ENCODE measurements around the gene TOMM20. TPM values are rescaled to one million over a fixed set of nuclear protein-coding genes. Genes with fewer than 3 reads are reported as not detected.
A peak's percentile ranks its signal among the peaks of the same experiment; 100 is the strongest.

The TOMM20 gene
- total and polyA plus RNA-seq, 2 donors (not counting 1 experiment from before 2014, with no cell fraction given) = 85.5 to 111 TPM

GRCh38 chr1:235130766-235131270, 2.2 kb upstream of the TOMM20 start:
- Histone ChIP-seq H3K9ac (ENCODE audit: insufficient read depth, low read length) (no peak overlapping the region), H3K4me3 (replicated peaks in 1 of 4; ENCODE audit: control extremely low read depth in 1 of 4, insufficient read depth in 1 of 4, low read depth in 3 of 4, low read length in 4 of 4) (no peak overlapping the region), H3K79me2 (ENCODE audit: control insufficient read depth, insufficient read depth, low read length) (peaks cover 28% of the 10 kb centered on the region), H3K9me3 (ENCODE audit: control insufficient read depth, insufficient read depth, low read depth, low read length) (no peaks in the 10 kb centered on the region), H3K36me3 (ENCODE audit: control insufficient read depth, insufficient read depth, low read length) (peaks cover 12% of the 10 kb centered on the region), H2AFZ (ENCODE audit: low read length) (no peak overlapping the region), H3K27ac (ENCODE audit: insufficient read depth, low read length) (no peak overlapping the region), H4K20me1 (ENCODE audit: control insufficient read depth, extremely low read depth, insufficient read depth, low read length) (peaks cover 1% of the 10 kb centered on the region), H3K27me3 (ENCODE audit: control insufficient read depth, insufficient read depth, low read length) (no peaks in the 10 kb centered on the region), H3K4me1 (ENCODE audit: control insufficient read depth, extremely low read depth, insufficient read depth, low read length) (no peaks in the 10 kb centered on the region), H3K4me2 (ENCODE audit: extremely low read depth, insufficient read depth, low read length) (no peak overlapping the region)
- TF ChIP-seq CTCF (conservative IDR thresholded peaks at IDR 0.05 in 1 of 2, IDR thresholded peaks at IDR 0.05 in 1 of 2; ENCODE audit: low read depth in 1 of 2, low read length in 2 of 2) = no peak
- no peak for TF ChIP-seq EZH2 (IDR thresholded peaks at IDR 0.05; ENCODE audit: low read length, missing control alignments)
- no peak for DNase-seq (ENCODE audit: low read depth in 2 of 2)

- Histone ChIP-seq H3K79me2 (ENCODE audit: control insufficient read depth, insufficient read depth, low read length) (peaks cover 37% of the 10 kb centered on the region), H3K27me3 (ENCODE audit: control insufficient read depth, insufficient read depth, low read length) (no peaks in the 10 kb centered on the region), H3K4me3 (replicated peaks in 1 of 4; ENCODE audit: control extremely low read depth in 1 of 4, insufficient read depth in 1 of 4, low read depth in 3 of 4, low read length in 4 of 4) (no peak overlapping the region), H3K36me3 (ENCODE audit: control insufficient read depth, insufficient read depth, low read length) (peaks cover 7% of the 10 kb centered on the region), H3K4me2 (ENCODE audit: extremely low read depth, insufficient read depth, low read length) (no peak overlapping the region), H3K9me3 (ENCODE audit: control insufficient read depth, insufficient read depth, low read depth, low read length) (no peaks in the 10 kb centered on the region), H4K20me1 (ENCODE audit: control insufficient read depth, extremely low read depth, insufficient read depth, low read length) (peaks cover 1% of the 10 kb centered on the region), H3K9ac (ENCODE audit: insufficient read depth, low read length) (no peak overlapping the region), H3K27ac (ENCODE audit: insufficient read depth, low read length) (no peak overlapping the region), H3K4me1 (ENCODE audit: control insufficient read depth, extremely low read depth, insufficient read depth, low read length) (no peaks in the 10 kb centered on the region), H2AFZ (ENCODE audit: low read length) (no peak overlapping the region)
- TF ChIP-seq CTCF (conservative IDR thresholded peaks at IDR 0.05 in 1 of 2, IDR thresholded peaks at IDR 0.05 in 1 of 2; ENCODE audit: low read depth in 1 of 2, low read length in 2 of 2) (no peak), EZH2 (IDR thresholded peaks at IDR 0.05; ENCODE audit: low read length, missing control alignments) (no peak)
- DNase-seq (ENCODE audit: low read depth in 2 of 2) = no peak
Observed at GRCh38 chr1:235129774-235130570, 1.3 kb upstream of the TOMM20 start.

DNA sequence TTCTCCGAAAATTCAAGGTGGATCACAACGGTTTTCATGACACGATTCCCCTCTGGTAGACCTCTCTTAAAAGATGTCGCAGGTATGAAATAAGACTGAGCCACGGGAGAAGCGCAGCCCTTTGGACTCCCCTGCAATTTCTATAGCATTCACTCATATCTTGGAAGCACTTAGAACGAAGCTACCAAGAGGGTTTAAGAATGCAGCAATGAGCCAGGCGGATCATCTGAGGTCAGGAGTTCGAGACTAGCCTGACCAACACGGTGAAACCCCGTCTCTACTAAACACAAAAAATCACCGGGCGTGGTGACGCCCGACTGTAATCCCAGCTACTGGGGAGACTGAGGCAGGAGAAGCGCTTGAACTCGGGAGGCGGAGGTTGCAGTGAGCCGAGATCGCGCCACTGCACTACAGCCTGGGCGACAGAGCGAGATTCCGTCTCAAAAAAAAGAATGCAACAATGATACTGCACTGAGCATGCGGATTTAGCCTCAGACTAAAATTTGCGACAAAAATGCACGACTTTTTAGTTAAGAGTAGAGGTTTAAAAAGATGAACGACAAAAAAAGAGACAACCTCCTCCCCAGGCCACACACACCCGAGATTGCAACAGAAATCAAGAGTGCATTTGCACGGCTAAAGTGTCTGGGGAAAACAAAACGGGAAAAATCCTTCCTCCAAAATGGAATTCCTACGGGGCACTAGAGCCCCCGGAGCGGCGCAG, 743 bp downstream of the TOMM20 start:
- Histone ChIP-seq H3K27ac (ENCODE audit: insufficient read depth, low read length) (peak overlapping the region; percentile 100), H3K4me3 (replicated peaks in 1 of 4; ENCODE audit: control extremely low read depth in 1 of 4, insufficient read depth in 1 of 4, low read depth in 3 of 4, low read length in 4 of 4) (peak overlapping the region; percentile 82 to 100 (median 99)), H3K4me2 (ENCODE audit: extremely low read depth, insufficient read depth, low read length) (peak overlapping the region; percentile 74), H3K9me3 (ENCODE audit: control insufficient read depth, insufficient read depth, low read depth, low read length) (no peaks in the 10 kb centered on the region), H3K4me1 (ENCODE audit: control insufficient read depth, extremely low read depth, insufficient read depth, low read length) (no peaks in the 10 kb centered on the region), H3K36me3 (ENCODE audit: control insufficient read depth, insufficient read depth, low read length) (peaks cover 5% of the 10 kb centered on the region), H3K27me3 (ENCODE audit: control insufficient read depth, insufficient read depth, low read length) (no peaks in the 10 kb centered on the region), H3K9ac (ENCODE audit: insufficient read depth, low read length) (peak overlapping the region; percentile 99), H4K20me1 (ENCODE audit: control insufficient read depth, extremely low read depth, insufficient read depth, low read length) (peaks cover 5% of the 10 kb centered on the region), H2AFZ (ENCODE audit: low read length) (no peak overlapping the region), H3K79me2 (ENCODE audit: control insufficient read depth, insufficient read depth, low read length) (peaks cover 56% of the 10 kb centered on the region)
- no peak for DNase-seq (ENCODE audit: low read depth in 2 of 2)
- no peak for TF ChIP-seq EZH2 (IDR thresholded peaks at IDR 0.05; ENCODE audit: low read length, missing control alignments)
- no peak for TF ChIP-seq CTCF (conservative IDR thresholded peaks at IDR 0.05 in 1 of 2, IDR thresholded peaks at IDR 0.05 in 1 of 2; ENCODE audit: low read depth in 1 of 2, low read length in 2 of 2)
